GM19328 (cell line): ENCODE results near the gene SORBS2.

Experiments used
- ATAC-seq: cut with Tn5 transposase; IDR thresholded peaks from one replicate; pipeline ENCODE4 v1.9.1; 2021; ENCODE audit warnings: mild to moderate bottlenecking, moderate library complexity; ENCODE audit not compliant: unreplicated experiment

The SORBS2 gene

GRCh38 chr4:185805262-185805802, 6.7 kb downstream of the SORBS2 start:
- no peak for ATAC-seq

- no peak for ATAC-seq
These were observed 9.0 kb downstream of the SORBS2 start for GRCh38 chr4:185803022-185803421.

DNA sequence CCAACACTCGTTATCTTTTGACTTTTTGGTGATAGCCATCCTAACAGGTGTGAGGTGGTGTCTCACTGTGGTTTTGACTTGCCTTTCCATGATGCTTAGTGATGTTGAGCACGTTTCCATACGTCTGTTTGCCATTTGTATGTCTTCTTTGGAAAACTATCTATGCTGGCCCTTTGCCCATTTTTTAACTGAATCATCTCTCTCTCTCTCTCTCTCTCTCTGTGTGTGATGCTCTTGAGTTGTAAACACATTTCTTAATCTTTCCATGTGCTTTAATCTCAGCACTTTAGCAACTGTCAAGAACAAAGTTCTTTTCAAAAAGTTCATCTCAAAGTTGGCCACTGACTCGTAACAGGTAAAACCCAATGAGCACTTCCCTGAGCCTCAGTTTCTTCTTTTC, 10.5 kb downstream of the SORBS2 start:
- ATAC-seq, result no peak

- no peak for ATAC-seq
These were observed 11.6 kb downstream of the SORBS2 start for GRCh38 chr4:185800266-185800945.

GRCh38 chr4:185799442-185799841, 12.6 kb downstream of the SORBS2 start:
- no peak for ATAC-seq

GRCh38 chr4:185797596-185798338, 14.2 kb downstream of the SORBS2 start:
- ATAC-seq, result no peak

DNA sequence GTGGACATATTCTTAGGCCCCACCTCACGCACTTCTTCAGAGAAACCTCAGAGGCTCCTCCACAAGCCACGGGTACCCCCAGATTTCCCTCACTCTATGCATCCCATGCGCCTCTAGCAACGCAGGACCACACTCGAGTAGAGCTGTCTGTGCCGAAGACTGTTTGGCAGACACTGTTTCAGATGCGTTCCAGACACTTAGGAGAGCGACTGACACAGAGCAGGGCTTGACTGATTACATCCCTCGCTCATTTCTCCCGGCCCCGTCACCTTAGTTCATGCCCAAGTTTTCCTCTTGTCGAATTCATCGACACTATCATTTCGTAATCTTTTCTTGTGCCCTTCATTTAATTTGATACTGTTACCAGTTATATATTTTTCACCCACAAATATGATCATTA, 15.0 kb downstream of the SORBS2 start:
- no peak for ATAC-seq

DNA sequence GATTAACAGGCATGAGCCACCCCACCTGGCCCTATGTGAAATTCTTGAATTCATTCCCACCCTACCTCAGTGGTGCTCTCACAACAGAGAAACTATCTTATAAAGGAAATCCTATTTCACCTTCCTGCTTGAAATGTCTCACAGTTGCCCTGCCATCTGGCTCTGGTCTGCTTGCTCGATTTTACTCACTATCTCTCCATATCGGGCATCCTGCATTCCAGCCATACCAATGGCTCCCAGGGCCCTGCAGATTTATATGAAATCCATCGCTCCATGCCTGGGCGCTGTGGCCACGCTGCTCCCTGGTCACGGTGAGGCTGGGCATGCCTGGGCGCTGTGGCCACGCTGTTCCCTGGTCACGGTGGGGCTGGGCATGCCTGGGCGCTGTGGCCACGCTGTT, 15.8 kb downstream of the SORBS2 start:
- no peak for ATAC-seq

- ATAC-seq, result no peak
These were observed 17.4 kb downstream of the SORBS2 start for GRCh38 chr4:185794637-185795036.

- ATAC-seq, result no peak
These were observed 18.3 kb downstream of the SORBS2 start for GRCh38 chr4:185793716-185794115.

DNA sequence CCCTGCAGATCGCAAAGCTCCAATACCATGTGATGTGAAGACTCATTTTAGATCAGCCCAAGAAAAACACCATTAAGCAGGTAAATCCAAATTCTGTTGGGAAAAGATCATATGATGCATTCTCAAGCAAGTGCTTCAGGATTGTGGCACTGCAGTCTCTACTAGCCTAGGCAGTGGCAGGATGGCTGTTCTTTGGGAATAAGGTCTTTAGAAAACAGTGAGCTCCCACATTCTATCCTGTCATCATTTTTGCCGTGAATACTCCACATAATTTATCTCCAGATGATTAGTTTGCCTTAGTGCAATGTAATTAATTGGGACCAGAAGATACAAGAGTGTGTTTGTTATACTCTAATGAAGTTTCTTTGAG, 18.9 kb downstream of the SORBS2 start:
- no peak for ATAC-seq

- no peak for ATAC-seq
These were observed 19.4 kb downstream of the SORBS2 start for GRCh38 chr4:185792384-185793115.

GRCh38 chr4:185787926-185788679, 23.9 kb downstream of the SORBS2 start:
- ATAC-seq, result no peak

GRCh38 chr4:185786422-185786821, 25.6 kb downstream of the SORBS2 start:
- no peak for ATAC-seq

GRCh38 chr4:185783574-185783973, 28.4 kb downstream of the SORBS2 start:
- no peak for ATAC-seq

- ATAC-seq, result no peak
These were observed 29.5 kb downstream of the SORBS2 start for GRCh38 chr4:185782523-185782922.

GRCh38 chr4:185781555-185782215, 30.3 kb downstream of the SORBS2 start:
- no peak for ATAC-seq

DNA sequence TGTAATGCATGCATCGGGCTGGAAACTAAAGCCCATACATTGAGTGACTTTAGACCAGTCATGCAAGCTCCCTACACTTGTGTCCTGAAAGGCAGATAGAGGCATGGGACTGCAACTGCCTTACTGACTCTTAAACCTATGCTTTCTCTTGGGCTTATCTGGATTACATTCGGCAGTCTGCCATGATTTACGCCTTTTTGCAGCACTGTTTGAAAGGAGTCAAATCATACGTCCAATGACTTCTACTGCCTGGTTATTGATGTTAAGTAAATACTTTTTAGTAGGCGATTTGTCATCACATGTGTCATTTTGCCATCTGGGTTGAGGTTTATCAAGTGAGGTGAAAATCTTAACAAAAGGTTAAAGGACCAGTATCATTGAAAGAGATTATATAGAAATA, 31.5 kb downstream of the SORBS2 start:
- ATAC-seq, result no peak

DNA sequence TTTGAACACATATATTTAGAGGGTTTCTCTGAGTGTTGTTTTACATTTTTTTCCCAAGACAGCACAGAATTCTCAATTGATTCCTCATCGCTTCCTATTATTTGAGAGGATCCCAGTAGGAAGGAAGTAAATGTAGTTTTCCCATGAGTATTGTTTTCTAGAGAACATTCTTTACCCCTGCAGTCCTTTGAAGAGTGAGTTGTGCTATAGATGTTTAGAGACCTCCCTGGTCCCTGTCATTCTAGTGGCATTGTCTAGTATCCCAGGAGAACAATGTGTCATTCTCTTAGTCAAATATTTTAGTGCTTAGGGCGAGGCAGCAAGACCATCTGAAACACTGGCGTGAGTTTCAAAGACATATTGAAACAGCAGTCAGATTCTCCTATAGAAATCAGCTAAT, 32.5 kb downstream of the SORBS2 start:
- no peak for ATAC-seq

GRCh38 chr4:185778307-185778706, 33.7 kb downstream of the SORBS2 start:
- no peak for ATAC-seq
